Tibial nerve (tissue), 4 donors: ENCODE results near the gene IP6K3.
A peak's percentile ranks its signal among the peaks of the same experiment; 100 is the strongest.

ENCODE experiments used
- EP300 ChIP-seq, 2 donors: sonication (generic); formaldehyde crosslinking; IDR thresholded peaks; one replicate each; pipeline ENCODE4 v1.6.1; 2017; ENCODE audit warnings: antibody characterized with exemption in 2 of 2, mild to moderate bottlenecking in 1 of 2
- POLR2A ChIP-seq, 2 donors: fragments of 450-650 bp; IDR thresholded peaks; one replicate each; pipeline ENCODE4 v1.6.1; 2017; ENCODE audit warnings: antibody characterized with exemption in 2 of 2, mild to moderate bottlenecking in 2 of 2, moderate library complexity in 2 of 2
- TF ChIP-seq, protein P1 (sequence below), 5 experiments: fragments of 200-600 bp in 3 of 5; fragments of 450-650 bp in 2 of 5; sonication (generic) in 3 of 5; IDR thresholded peaks; one replicate each; pipeline ENCODE4 v1.5.1; 2016 to 2019; ENCODE audit warnings: antibody characterized with exemption in 5 of 5, mild to moderate bottlenecking in 3 of 5, moderate library complexity in 2 of 5

DNA sequence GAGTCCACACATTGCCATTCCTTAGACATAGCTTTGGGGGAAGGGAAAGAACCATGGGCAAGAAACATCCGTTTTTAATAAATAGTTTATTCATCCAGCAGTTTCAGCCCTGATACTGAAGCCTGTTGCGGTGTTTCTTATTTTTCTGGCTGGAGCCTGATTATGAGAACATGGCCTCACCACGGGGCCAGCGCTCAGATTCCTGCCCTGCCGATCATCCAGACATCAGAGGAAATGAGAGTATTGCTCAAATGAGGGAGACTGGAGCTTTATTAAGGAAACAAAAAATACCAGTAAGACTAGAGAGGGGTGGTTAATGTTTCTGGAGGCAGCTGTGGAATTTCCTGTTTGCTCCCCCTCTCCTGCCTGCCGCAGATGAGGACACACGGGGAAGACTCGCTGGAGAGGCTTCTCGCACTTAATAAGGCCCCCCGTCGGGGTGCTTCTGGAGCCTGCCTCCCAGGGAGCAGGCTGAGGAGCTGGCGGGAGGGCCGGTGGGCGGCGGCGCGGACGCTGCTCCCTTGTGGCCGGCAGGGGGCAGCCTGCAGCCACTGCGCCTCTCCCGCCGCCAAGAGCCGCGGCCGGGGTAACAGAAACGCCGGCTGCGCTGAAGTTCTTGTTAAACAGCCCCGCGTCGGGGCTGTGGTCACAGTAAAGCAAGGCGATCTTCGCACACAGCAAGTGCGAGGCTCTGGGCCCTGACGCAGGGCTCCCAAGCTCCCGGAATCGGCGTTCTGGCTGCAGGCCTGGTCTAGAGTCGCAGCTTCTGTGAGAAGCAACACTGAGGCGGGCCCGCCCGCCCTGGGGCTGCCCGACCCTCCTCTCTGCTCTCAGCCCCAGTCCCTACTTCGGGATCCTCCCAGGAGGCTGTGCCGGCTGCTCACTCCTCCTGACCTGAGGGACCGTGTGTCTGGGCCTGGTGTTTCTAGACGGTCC is 24.7 kb upstream of the IP6K3 start:
- TF ChIP-seq, protein P1, sequence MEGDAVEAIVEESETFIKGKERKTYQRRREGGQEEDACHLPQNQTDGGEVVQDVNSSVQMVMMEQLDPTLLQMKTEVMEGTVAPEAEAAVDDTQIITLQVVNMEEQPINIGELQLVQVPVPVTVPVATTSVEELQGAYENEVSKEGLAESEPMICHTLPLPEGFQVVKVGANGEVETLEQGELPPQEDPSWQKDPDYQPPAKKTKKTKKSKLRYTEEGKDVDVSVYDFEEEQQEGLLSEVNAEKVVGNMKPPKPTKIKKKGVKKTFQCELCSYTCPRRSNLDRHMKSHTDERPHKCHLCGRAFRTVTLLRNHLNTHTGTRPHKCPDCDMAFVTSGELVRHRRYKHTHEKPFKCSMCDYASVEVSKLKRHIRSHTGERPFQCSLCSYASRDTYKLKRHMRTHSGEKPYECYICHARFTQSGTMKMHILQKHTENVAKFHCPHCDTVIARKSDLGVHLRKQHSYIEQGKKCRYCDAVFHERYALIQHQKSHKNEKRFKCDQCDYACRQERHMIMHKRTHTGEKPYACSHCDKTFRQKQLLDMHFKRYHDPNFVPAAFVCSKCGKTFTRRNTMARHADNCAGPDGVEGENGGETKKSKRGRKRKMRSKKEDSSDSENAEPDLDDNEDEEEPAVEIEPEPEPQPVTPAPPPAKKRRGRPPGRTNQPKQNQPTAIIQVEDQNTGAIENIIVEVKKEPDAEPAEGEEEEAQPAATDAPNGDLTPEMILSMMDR (IDR thresholded peaks at IDR 0.05) = peak; percentile 92 to 99 (median 95)
- TF ChIP-seq POLR2A (IDR thresholded peaks at IDR 0.05) (no peak), EP300 (IDR thresholded peaks at IDR 0.05) (peak in 1 of 2 donors; percentile 55)
